Prostate gland (tissue), 2 donors: ENCODE data around the gene PLEKHG1. TPM values are rescaled to one million over a fixed set of nuclear protein-coding genes. Genes with fewer than 3 reads are reported as not detected.

Experiments
- DNase-seq: peaks from one replicate; pipeline ENCODE4 v3.0.0-alpha.2; 2019; ENCODE audit warnings: low spot score
- H3K27ac ChIP-seq, 2 donors: fragments of 200-600 bp; sonication (generic); 2 replicates each; pipeline ENCODE4 v1.5.1; 2017 to 2019
- H3K27me3 ChIP-seq: fragments of 200-600 bp; sonication (generic); replicated peaks from 2 replicates; pipeline ENCODE4 v1.5.1; 2019; ENCODE audit not compliant: insufficient read depth
- H3K36me3 ChIP-seq, 2 donors: fragments of 200-600 bp; sonication (generic); 1 replicate in 1 of 2; 2 replicates in 1 of 2; pipeline versions ENCODE4 v1.5.1 to v1.8.1; 2017 to 2019
- H3K4me1 ChIP-seq: fragments of 200-600 bp; sonication (generic); replicated peaks from 2 replicates; pipeline ENCODE4 v1.5.1; 2019
- H3K4me3 ChIP-seq, 2 donors: fragments of 200-600 bp; sonication (generic); 2 replicates each; pipeline ENCODE4 v1.5.1; 2017 to 2019
- H3K9me3 ChIP-seq: fragments of 200-600 bp; sonication (generic); 2 replicates; pipeline ENCODE4 v1.5.1; 2017
- POLR2A ChIP-seq: fragments of 450-650 bp; IDR thresholded peaks from one replicate; pipeline ENCODE4 v1.6.1; 2016; ENCODE audit warnings: antibody characterized with exemption, mild to moderate bottlenecking
- POLR2AphosphoS5 ChIP-seq: sonication (generic); formaldehyde crosslinking; IDR thresholded peaks from one replicate; pipeline ENCODE4 v1.6.1; 2017; ENCODE audit warnings: antibody characterized with exemption
- WGBS: methylation state at CpG from one replicate; pipeline ENCODE4 v1.1.5; 2018; 5-methylcytosine and 5-hydroxymethylcytosine counted together
- intact Hi-C: fragments of 100-400 bp; cut with DNase I; formaldehyde crosslinking; loops from one replicate; pipeline ENCODE4 v1.14.2; 2022
- total RNA-seq, 2 donors: library from RNA; depleted of rRNA; stranded (reverse); fragments of >200 nt; gene quantifications; one replicate each; pipeline ENCODE4 v1.1.0, GENCODE V29; 2016
- TF ChIP-seq, protein P1 (sequence below), 4 experiments: fragments of 200-600 bp in 2 of 4; fragments of 450-650 bp in 2 of 4; sonication (generic) in 2 of 4; IDR thresholded peaks; 1 replicate in 3 of 4; 2 replicates in 1 of 4; pipeline ENCODE4 v1.5.1; 2016 to 2019; ENCODE audit warnings: antibody characterized with exemption in 4 of 4, mild to moderate bottlenecking in 2 of 4, moderate library complexity in 2 of 4

The PLEKHG1 gene
- total RNA-seq, 2 donors from 2014 or later = 4.9 to 65.4 TPM

DNA sequence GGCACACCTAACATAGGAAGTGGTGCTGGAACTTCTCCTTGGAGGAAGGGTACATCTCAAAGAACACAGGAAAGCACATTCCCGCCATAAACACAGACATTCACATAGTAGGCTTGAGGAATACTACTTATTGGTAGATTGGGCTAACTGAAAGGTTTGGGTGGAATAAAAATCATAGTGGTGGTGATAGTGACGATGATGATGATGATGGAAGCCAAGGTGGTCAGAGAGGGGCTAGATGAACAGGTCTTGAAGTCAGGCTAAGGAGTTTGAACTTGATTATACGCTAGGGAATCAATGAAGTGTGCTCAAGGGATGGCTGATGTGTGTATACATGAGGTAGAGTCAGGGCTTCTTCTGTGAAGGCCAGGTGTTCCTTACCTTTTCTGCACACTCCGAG lies 12.0 kb upstream of the PLEKHG1 start:
- TF ChIP-seq POLR2AphosphoS5 (no peak), POLR2A (no peak)
- TF ChIP-seq, protein P1, sequence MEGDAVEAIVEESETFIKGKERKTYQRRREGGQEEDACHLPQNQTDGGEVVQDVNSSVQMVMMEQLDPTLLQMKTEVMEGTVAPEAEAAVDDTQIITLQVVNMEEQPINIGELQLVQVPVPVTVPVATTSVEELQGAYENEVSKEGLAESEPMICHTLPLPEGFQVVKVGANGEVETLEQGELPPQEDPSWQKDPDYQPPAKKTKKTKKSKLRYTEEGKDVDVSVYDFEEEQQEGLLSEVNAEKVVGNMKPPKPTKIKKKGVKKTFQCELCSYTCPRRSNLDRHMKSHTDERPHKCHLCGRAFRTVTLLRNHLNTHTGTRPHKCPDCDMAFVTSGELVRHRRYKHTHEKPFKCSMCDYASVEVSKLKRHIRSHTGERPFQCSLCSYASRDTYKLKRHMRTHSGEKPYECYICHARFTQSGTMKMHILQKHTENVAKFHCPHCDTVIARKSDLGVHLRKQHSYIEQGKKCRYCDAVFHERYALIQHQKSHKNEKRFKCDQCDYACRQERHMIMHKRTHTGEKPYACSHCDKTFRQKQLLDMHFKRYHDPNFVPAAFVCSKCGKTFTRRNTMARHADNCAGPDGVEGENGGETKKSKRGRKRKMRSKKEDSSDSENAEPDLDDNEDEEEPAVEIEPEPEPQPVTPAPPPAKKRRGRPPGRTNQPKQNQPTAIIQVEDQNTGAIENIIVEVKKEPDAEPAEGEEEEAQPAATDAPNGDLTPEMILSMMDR (IDR thresholded peaks at IDR 0.05) = no peak
- H3K4me3 ChIP-seq = no peak overlapping the region
- no peak for DNase-seq
- intact Hi-C loops = no loop called here
- no peak overlapping the region for H3K27ac ChIP-seq
- no peaks in the 10 kb centered on the region for H3K9me3 ChIP-seq
- no peaks in the 10 kb centered on the region for H3K4me1 ChIP-seq
- H3K27me3 ChIP-seq = no peaks in the 10 kb centered on the region
- H3K36me3 ChIP-seq = no peaks in the 10 kb centered on the region
- WGBS = 80% methylated on average over 4 of the region's 4 CpGs

DNA sequence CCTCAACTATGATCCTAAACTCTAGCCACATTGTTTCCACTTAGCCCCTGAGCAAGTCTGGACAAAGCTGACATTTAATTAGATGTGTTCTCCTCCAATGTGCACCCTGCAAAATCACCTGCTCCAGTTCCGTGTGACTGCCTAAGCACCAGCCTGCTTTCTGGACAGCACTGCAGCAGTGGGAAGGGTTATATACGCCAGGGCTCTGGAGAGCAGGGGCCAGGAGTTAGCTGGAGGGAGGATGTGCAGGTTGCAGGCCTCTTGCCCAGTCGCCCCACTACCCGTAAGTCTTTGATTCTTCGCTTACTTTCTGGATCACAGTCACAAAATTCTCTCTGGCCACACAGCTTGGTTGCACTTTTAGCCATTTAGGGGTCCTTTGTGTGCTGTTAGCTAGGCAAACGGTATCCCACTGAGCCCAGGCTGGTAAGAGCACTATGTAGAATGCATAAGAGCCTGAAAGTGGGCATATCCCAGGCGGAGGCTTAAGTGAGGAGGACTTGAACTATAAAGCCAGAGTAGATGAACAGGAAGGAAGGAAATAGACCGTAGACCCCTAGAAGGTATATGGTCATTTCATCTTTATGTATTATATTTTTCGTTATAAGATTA lies 10.7 kb upstream of the PLEKHG1 start:
- WGBS = 68% methylated on average over 9 of the region's 9 CpGs
- DNase-seq = no peak
- TF ChIP-seq POLR2AphosphoS5 (no peak), POLR2A (no peak)
- TF ChIP-seq, protein P1 (IDR thresholded peaks at IDR 0.05) = no peak
- no peaks in the 10 kb centered on the region for H3K9me3 ChIP-seq
- H3K4me1 ChIP-seq = no peaks in the 10 kb centered on the region
- no peaks in the 10 kb centered on the region for H3K36me3 ChIP-seq
- intact Hi-C loops = no loop called here
- H3K4me3 ChIP-seq = no peak overlapping the region
- no peak overlapping the region for H3K27ac ChIP-seq
- H3K27me3 ChIP-seq = no peaks in the 10 kb centered on the region

DNA sequence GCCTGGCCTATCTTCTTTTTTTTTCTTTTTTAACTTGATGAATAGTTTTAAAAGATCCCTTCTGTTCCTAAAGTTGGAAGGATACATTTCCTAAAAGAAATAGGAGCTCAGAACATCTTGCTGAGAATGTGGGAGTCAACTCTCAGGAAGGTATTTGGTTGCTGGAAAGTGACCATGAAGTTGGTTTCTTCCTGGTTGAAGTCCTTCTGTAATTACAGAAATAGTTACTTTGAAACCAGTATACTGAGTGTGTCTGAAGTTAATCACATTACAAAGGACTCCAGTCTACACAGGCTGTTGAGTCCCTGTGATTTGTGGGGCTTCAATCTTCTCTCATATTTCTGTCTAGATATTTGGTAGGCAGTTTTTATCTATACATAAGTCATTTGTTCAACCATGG lies 9.8 kb upstream of the PLEKHG1 start:
- no peaks in the 10 kb centered on the region for H3K9me3 ChIP-seq
- DNase-seq = no peak
- H3K27ac ChIP-seq = no peak overlapping the region
- H3K4me3 ChIP-seq = no peak overlapping the region
- H3K4me1 ChIP-seq = no peaks in the 10 kb centered on the region
- no peaks in the 10 kb centered on the region for H3K27me3 ChIP-seq
- no peak for TF ChIP-seq POLR2A
- no peak for TF ChIP-seq POLR2AphosphoS5
- TF ChIP-seq, protein P1 (IDR thresholded peaks at IDR 0.05) = no peak
- H3K36me3 ChIP-seq = no peaks in the 10 kb centered on the region
- intact Hi-C loops = no loop called here

DNA sequence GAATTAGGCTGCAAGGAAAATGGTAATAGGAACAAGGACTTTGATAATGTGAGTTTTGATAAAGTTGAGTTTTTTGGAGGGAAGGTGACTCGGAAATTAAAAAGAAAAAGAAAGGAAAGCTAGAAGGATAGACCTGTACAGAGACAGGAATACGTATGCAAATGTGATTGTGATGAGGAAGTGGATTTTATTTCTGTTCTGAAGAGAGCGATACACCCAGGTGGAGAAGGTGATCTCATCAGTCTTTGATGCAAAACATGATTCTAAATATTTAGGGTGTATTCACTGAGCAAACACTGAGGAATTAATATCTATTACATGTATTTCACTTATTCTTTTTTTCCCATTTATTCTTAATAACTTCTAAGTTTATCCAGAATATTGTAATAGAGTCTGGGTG lies 9.2 kb upstream of the PLEKHG1 start:
- DNase-seq = no peak
- intact Hi-C loops = no loop called here
- H3K36me3 ChIP-seq = no peaks in the 10 kb centered on the region
- no peaks in the 10 kb centered on the region for H3K9me3 ChIP-seq
- no peaks in the 10 kb centered on the region for H3K27me3 ChIP-seq
- WGBS = 91% methylated on average over 3 of the region's 3 CpGs
- no peak overlapping the region for H3K4me3 ChIP-seq
- TF ChIP-seq POLR2AphosphoS5 = no peak
- TF ChIP-seq POLR2A = no peak
- TF ChIP-seq, protein P1 (IDR thresholded peaks at IDR 0.05) = no peak
- no peaks in the 10 kb centered on the region for H3K4me1 ChIP-seq
- no peak overlapping the region for H3K27ac ChIP-seq

DNA sequence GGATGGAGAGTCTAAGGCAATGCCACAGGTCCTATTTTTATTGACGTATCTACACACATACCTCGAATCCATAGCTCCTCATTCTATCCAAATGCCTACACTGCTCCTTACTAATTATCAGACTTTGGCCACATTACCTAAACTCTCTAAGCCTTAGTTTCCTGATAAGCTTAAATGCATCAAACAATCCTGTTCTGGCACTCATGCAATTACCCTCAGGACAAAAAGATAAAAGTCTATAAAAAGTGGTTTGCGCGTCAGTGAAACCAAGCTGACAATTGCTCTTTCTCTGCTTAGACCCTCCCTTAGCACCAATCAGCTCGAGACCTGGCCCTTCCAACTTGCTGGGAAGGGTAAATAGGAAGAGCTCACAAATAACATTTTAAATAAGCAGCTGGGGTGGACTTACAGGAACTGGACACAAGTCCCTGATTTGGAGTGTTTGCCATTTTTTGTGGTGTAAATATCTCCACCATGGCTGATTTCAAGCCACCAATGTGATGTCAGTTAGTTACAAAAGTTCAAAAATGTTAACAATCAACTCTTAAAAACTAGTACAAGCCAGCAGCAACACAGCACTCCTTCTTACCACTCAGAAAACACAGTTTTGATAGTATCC lies 7.2 kb upstream of the PLEKHG1 start:
- Histone ChIP-seq H3K4me1 (no peaks in the 10 kb centered on the region), H3K36me3 (no peaks in the 10 kb centered on the region), H3K27ac (no peak overlapping the region), H3K27me3 (no peaks in the 10 kb centered on the region), H3K9me3 (no peaks in the 10 kb centered on the region), H3K4me3 (no peak overlapping the region)
- intact Hi-C loops = no loop called here
- TF ChIP-seq POLR2A (no peak), POLR2AphosphoS5 (no peak)
- TF ChIP-seq, protein P1 (IDR thresholded peaks at IDR 0.05) = no peak
- 70% methylated on average over 5 of the region's 5 CpGs for WGBS
- DNase-seq = no peak
